GM13976 (cell line): ENCODE results near the gene MTUS2.
"Not testable (repeated sequence)": the region's sequence is repeated elsewhere in the genome, so short reads cannot be mapped to it uniquely, and the experiment has no call there.

Experiments
- DNase-seq: peaks from one replicate; pipeline ENCODE4 v3.0.0; 2012; ENCODE audit warnings: low spot score
- in situ Hi-C: fragments of 300-500 bp; cut with MboI; formaldehyde crosslinking; loops from one replicate; pipeline ENCODE4 v1.12.0; 2022; ENCODE audit warnings: low sequenced_read_pairs, mixed read lengths, inconsistent platforms; ENCODE audit not compliant: unreplicated experiment
- TF ChIP-seq, protein P1 (sequence below): IDR thresholded peaks from 2 replicates; pipeline ENCODE4 v1.5.1; 2012; ENCODE audit warnings: borderline replicate concordance, mild to moderate bottlenecking; ENCODE audit not compliant: insufficient read depth; ENCODE audit errors: extremely low read depth, missing control alignments, control extremely low read depth

The MTUS2 gene

GRCh38 chr13:29339386-29340272, 519.5 kb downstream of the MTUS2 start:
- in situ Hi-C loops = no loop called here
- DNase-seq = no peak
- TF ChIP-seq, protein P1, sequence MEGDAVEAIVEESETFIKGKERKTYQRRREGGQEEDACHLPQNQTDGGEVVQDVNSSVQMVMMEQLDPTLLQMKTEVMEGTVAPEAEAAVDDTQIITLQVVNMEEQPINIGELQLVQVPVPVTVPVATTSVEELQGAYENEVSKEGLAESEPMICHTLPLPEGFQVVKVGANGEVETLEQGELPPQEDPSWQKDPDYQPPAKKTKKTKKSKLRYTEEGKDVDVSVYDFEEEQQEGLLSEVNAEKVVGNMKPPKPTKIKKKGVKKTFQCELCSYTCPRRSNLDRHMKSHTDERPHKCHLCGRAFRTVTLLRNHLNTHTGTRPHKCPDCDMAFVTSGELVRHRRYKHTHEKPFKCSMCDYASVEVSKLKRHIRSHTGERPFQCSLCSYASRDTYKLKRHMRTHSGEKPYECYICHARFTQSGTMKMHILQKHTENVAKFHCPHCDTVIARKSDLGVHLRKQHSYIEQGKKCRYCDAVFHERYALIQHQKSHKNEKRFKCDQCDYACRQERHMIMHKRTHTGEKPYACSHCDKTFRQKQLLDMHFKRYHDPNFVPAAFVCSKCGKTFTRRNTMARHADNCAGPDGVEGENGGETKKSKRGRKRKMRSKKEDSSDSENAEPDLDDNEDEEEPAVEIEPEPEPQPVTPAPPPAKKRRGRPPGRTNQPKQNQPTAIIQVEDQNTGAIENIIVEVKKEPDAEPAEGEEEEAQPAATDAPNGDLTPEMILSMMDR = no peak

DNA sequence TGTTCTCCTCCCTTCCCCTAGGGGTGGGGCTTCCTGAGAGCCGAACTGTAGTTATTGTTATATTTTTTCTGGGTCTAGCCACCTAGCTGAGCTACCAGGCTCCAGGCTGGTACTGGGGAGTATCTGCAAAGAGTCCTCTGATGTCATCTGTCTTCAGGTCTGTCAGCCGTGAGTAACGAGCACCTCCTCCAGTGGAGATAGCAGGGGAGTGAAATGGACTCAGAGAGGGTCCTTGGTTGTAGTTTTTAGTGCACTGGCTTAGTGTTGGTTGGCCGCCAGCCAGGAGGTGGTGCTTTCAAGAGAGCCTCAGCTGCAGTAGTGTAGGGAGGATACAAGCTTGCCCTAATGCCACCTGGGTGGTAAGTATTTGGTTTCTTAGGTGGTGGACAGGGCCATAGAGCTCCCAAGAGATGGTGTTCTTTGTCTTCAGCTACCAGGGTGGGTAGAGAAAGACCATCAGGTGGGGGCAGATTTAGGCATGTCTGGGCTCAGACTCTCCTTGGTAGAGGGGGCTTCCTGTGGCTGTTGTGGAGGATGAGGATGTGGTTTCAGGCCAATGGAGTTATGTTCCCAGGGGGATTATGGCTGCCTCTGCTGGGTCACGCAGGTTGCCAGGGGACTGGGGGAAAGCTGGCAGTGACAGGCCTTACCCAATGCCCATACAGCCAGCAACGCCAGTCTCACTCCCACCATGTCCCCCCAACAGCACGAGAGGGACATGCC, 525.9 kb downstream of the MTUS2 start:
- in situ Hi-C loops = not testable (repeated sequence)

GRCh38 chr13:29355029-29355428, 534.9 kb downstream of the MTUS2 start:
- TF ChIP-seq, protein P1 = no peak
- in situ Hi-C loops = loop anchor here (25.0 kb wide), 2 partner anchors 268 to 1043 kb away; no protein-coding TSS in a partner anchor

More for the DNA sequence above, 525.9 kb downstream of the MTUS2 start:
- DNase-seq = not testable (repeated sequence)

DNA sequence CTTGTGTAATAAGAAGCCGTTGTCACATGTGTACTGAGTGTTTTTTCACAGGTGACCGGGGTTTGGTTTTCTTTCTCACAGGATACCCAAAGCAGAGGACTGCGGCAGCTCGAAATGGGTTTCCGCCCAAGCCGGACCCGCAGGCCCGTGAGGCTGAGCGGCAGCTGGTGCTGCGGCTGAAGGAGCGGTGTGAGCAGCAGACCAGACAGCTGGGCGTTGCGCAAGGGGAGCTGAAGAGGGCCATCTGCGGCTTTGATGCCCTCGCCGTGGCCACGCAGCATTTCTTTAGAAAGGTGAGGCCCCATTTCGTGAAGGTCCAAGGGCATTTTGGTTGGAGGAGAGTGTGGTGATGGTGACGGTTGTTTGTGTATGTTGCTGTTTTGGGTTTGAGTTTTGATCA, 539.0 kb downstream of the MTUS2 start:
- TF ChIP-seq, protein P1 = no peak
- no peak for DNase-seq
- in situ Hi-C loops = loop anchor here (25.0 kb wide), 2 partner anchors 272 to 1047 kb away; no protein-coding TSS in a partner anchor

More at GRCh38 chr13:29355029-29355428, 534.9 kb downstream of the MTUS2 start:
- DNase-seq = no peak

GRCh38 chr13:29361716-29362115, 541.6 kb downstream of the MTUS2 start:
- no peak for DNase-seq
- in situ Hi-C loops = loop anchor here (25.0 kb wide), 2 partner anchors 274 to 1049 kb away; no protein-coding TSS in a partner anchor
- TF ChIP-seq, protein P1 = no peak

DNA sequence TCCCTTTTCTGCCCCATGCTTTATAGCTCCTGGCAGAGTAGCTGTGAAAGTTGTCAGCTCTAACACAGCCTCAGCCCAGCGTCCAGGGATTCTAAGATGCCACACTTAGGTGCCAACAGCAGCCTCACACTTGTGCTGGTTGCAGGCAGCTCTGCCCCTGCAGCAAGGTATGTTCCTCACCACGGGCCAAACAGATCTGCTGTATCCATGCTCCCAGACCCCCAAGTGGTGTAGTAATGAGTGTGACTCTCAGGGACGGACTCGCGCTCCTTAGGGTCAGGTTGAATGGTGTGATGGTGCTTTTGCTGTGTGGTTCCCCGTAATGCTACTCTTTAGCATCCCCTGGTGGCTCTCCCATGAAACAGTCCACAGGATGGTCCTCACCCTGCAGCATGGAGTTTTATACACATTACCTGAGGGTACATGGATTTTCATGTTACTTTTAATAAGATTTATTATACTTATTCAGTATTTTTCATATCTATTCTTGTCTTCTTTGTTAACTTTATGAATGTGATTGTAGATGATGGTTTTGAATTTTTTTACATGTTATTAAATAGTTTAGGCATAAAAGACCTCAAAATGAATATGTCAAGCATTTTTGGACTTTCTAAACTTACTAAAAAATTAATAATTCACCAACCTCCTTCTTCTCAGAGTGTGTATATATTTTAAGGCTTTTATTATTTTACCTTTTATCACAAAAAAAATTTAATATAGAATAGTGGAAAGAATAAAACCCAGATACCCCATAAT, 542.9 kb downstream of the MTUS2 start:
- in situ Hi-C loops = loop anchor here (25.0 kb wide), 2 partner anchors 276 to 1051 kb away; no protein-coding TSS in a partner anchor
- TF ChIP-seq, protein P1 = peak; percentile 89
- DNase-seq = peak; percentile 76
